AG04449 (cell line): ENCODE results near the gene NUP37.
"Not testable (repeated sequence)": the region's sequence is repeated elsewhere in the genome, so short reads cannot be mapped to it uniquely, and the experiment has no call there.

Experiments
- CTCF ChIA-PET: fragments of 350-600 bp; formaldehyde crosslinking; extraction: SDS; loops from one replicate; lab custom pipeline; 2021; ENCODE audit warnings: antibody characterized with exemption; lab: Yijun Ruan, JAX
- POLR2A ChIA-PET: fragments of 400-600, 350-600 bp; formaldehyde crosslinking; extraction: SDS; loops from one replicate; lab custom pipeline; 2020; ENCODE audit warnings: antibody characterized with exemption, inconsistent platforms; lab: Yijun Ruan, JAX
- DNase-seq: peaks from one replicate; pipeline ENCODE4 v3.0.0-alpha.2; 2010; ENCODE audit warnings: low read depth, low spot score
- H3K4me3 ChIP-seq: 2 replicates; pipeline ENCODE4 v1.5.1; 2011; ENCODE audit warnings: low read depth, mild to moderate bottlenecking, control low read depth, low read length
- TF ChIP-seq, protein P1 (sequence below): IDR thresholded peaks from one replicate; pipeline ENCODE4 v1.5.1; 2011; ENCODE audit warnings: mild to moderate bottlenecking, moderate library complexity, low read length, control low read depth, inconsistent platforms; ENCODE audit not compliant: insufficient read depth; ENCODE audit errors: missing control alignments

The NUP37 gene

GRCh38 chr12:102107970-102108369, 11.9 kb downstream of the NUP37 start:
- POLR2A ChIA-PET: no interaction called here
- TF ChIP-seq, protein P1, sequence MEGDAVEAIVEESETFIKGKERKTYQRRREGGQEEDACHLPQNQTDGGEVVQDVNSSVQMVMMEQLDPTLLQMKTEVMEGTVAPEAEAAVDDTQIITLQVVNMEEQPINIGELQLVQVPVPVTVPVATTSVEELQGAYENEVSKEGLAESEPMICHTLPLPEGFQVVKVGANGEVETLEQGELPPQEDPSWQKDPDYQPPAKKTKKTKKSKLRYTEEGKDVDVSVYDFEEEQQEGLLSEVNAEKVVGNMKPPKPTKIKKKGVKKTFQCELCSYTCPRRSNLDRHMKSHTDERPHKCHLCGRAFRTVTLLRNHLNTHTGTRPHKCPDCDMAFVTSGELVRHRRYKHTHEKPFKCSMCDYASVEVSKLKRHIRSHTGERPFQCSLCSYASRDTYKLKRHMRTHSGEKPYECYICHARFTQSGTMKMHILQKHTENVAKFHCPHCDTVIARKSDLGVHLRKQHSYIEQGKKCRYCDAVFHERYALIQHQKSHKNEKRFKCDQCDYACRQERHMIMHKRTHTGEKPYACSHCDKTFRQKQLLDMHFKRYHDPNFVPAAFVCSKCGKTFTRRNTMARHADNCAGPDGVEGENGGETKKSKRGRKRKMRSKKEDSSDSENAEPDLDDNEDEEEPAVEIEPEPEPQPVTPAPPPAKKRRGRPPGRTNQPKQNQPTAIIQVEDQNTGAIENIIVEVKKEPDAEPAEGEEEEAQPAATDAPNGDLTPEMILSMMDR: no peak
- H3K4me3 ChIP-seq: no peak overlapping the region
- no peak for DNase-seq
- CTCF ChIA-PET: no interaction called here

GRCh38 chr12:102106905-102107304, 13.0 kb downstream of the NUP37 start:
- no peak for DNase-seq
- CTCF ChIA-PET: no interaction called here
- TF ChIP-seq, protein P1: no peak
- POLR2A ChIA-PET: no interaction called here
- H3K4me3 ChIP-seq: no peak overlapping the region

- TF ChIP-seq, protein P1: no peak
- no peak overlapping the region for H3K4me3 ChIP-seq
- POLR2A ChIA-PET: no interaction called here
- CTCF ChIA-PET: interaction anchor here (1.1 to 3.8 kb wide), 8 partner anchors 12 to 644 kb away, joined by 3 to 27 read pairs (median 7); no protein-coding TSS in a partner anchor
- no peak for DNase-seq
These were observed 23.1 kb downstream of the NUP37 start for GRCh38 chr12:102096855-102097254.

GRCh38 chr12:102095677-102096263, 24.1 kb downstream of the NUP37 start:
- TF ChIP-seq, protein P1: peak; percentile 39
- DNase-seq: no peak
- POLR2A ChIA-PET: no interaction called here
- H3K4me3 ChIP-seq: no peak overlapping the region
- CTCF ChIA-PET: interaction anchor here (0.7 to 3.8 kb wide), 13 partner anchors 9 to 673 kb away, joined by 3 to 27 read pairs (median 5); no protein-coding TSS in a partner anchor

DNA sequence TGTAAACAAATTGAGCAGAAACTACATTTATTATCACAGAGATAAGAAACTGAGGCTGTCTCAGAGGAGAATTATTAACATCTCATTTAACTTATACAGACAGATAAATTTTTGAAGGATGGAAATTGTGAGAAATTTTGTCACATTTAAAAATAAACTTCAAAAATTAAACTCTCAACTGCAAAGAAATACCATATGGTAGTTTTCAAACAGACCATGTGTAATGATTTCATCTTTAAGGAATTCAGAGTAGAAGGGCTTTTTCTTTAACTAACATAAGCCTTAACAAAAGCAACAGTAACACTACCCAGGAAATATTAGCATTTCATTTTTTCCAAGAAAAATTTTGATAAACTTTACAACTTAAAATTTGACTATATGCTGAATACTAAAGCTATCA, 26.6 kb downstream of the NUP37 start:
- CTCF ChIA-PET: interaction anchor here (0.7 to 3.6 kb wide), 5 partner anchors 12 to 676 kb away, joined by 3 to 12 read pairs (median 3); no protein-coding TSS in a partner anchor
- TF ChIP-seq, protein P1: no peak
- no peak overlapping the region for H3K4me3 ChIP-seq

DNA sequence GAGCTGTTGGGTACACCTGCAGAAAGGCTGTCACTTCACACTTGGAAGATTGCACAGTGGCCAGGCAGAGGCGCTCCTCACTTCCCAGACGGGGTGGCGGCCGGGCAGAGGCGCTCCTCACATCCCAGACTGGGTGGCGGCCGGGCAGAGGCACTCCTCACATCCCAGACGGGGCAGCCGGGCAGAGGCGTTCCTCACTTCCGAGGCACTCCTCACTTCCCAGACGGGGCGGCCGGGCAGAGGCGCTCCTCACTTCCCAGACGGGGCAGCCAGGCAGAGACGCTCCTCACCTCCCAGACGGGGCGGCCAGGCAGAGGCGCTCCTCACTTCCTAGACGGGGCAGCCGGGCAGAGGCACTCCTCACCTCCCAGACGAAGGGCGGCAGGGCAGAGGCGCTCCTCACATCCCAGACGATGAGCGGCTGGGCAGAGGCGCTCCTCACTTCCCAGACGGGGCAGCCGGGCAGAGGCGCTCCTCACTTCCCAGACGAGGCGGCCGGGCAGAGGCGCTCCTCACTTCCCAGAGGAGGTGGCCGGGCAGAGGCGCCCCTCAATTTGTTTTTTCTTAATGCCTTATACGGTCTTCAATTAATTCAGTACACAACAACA, 30.6 kb downstream of the NUP37 start:
- H3K4me3 ChIP-seq, POLR2A ChIA-PET, DNase-seq: not testable (repeated sequence)
- CTCF ChIA-PET: interaction anchor here (0.7 kb wide), 1 partner anchor 27 kb away, joined by 3 read pairs; no protein-coding TSS in a partner anchor

More for the DNA sequence above, 26.6 kb downstream of the NUP37 start:
- DNase-seq: no peak
- POLR2A ChIA-PET: no interaction called here

GRCh38 chr12:102080842-102081241, 39.1 kb downstream of the NUP37 start:
- POLR2A ChIA-PET: no interaction called here
- DNase-seq: no peak
- H3K4me3 ChIP-seq: no peak overlapping the region
- CTCF ChIA-PET: interaction anchor here (1.5 to 3.2 kb wide), 2 partner anchors 11 to 14 kb away, joined by 5 to 12 read pairs; no protein-coding TSS in a partner anchor
- TF ChIP-seq, protein P1: no peak

DNA sequence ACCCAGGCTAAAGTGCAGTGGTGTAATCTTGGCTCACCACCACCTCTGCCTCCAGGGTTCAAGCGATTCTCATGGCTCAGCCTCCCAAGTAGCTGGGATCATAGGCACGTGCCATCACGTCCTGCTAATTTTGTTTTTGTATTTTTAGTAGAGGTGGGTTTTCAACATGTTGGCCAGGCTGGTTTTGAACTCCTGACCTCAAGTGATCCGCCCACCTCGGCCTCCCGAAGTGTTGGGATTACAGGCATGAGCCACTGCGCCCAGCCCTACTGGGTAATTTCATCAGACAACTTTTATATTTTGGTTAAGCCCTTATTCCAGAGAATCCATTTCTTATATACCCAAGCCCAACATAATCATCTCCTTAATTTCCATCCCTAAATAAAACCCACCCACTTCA, 47.8 kb downstream of the NUP37 start:
- DNase-seq, CTCF ChIA-PET, POLR2A ChIA-PET, H3K4me3 ChIP-seq: not testable (repeated sequence)
